HG03565 (cell line): ENCODE measurements around the gene CTXN3.

Source experiments
- ATAC-seq: cut with Tn5 transposase; IDR thresholded peaks from one replicate; pipeline ENCODE4 v1.9.1; 2021; ENCODE audit warnings: mild to moderate bottlenecking, moderate library complexity; ENCODE audit not compliant: unreplicated experiment

Gene CTXN3

GRCh38 chr5:127649018-127649439, at the start of gene CTXN3:
CTXN3 (plus strand) TSS chr5:127649082; CDS start chr5:127657522, 8,440 bp downstream.
- ATAC-seq = no peak

GRCh38 chr5:127599320-127599719, 49.6 kb upstream of the CTXN3 start:
- no peak for ATAC-seq

- no peak for ATAC-seq
These were observed 49.0 kb upstream of the CTXN3 start for GRCh38 chr5:127599847-127600246.

- no peak for ATAC-seq
These were observed 47.8 kb upstream of the CTXN3 start for GRCh38 chr5:127601111-127601510.

GRCh38 chr5:127601601-127602000, 47.3 kb upstream of the CTXN3 start:
- ATAC-seq = no peak

- ATAC-seq = no peak
These were observed 46.4 kb upstream of the CTXN3 start for GRCh38 chr5:127602481-127602880.

GRCh38 chr5:127602896-127603844, 45.7 kb upstream of the CTXN3 start:
- no peak for ATAC-seq

- peak; percentile 42 for ATAC-seq
These were observed 40.7 kb upstream of the CTXN3 start for GRCh38 chr5:127608077-127608660.

GRCh38 chr5:127609011-127609410, 39.9 kb upstream of the CTXN3 start:
- no peak for ATAC-seq

- no peak for ATAC-seq
These were observed 38.9 kb upstream of the CTXN3 start for GRCh38 chr5:127609957-127610356.

- no peak for ATAC-seq
These were observed 36.3 kb upstream of the CTXN3 start for GRCh38 chr5:127612441-127613141.

GRCh38 chr5:127615916-127616315, 33.0 kb upstream of the CTXN3 start:
- ATAC-seq = no peak

GRCh38 chr5:127619908-127620479, 28.9 kb upstream of the CTXN3 start:
- ATAC-seq = no peak

GRCh38 chr5:127621601-127622325, 27.1 kb upstream of the CTXN3 start:
- ATAC-seq = no peak

- ATAC-seq = no peak
These were observed 14.9 kb upstream of the CTXN3 start for GRCh38 chr5:127634007-127634406.

- no peak for ATAC-seq
These were observed 9.1 kb upstream of the CTXN3 start for GRCh38 chr5:127639828-127640227.

GRCh38 chr5:127642949-127643348, 5.9 kb upstream of the CTXN3 start:
- no peak for ATAC-seq

- ATAC-seq = no peak
These were observed 5.3 kb upstream of the CTXN3 start for GRCh38 chr5:127643607-127644006.

- ATAC-seq = no peak
These were observed 3.6 kb upstream of the CTXN3 start for GRCh38 chr5:127645300-127645726.

- ATAC-seq = no peak
These were observed 1.4 kb upstream of the CTXN3 start for GRCh38 chr5:127647361-127647958.
